ENCODE measurements around the gene ARHGAP29. TPM values are rescaled to one million over a fixed set of nuclear protein-coding genes. Genes with fewer than 3 reads are reported as not detected.
"Not testable (repeated sequence)": the region's sequence is repeated elsewhere in the genome, so short reads cannot be mapped to it uniquely, and the experiment has no call there.

The ARHGAP29 gene
- total RNA-seq, 1 donor from 2014 or later, result 1.5 TPM

GRCh38 chr1:94156096-94156625 is 81.2 kb downstream of the ARHGAP29 start:
- Mint-ChIP-seq H3K4me1 (no peaks in the 10 kb centered on the region), H3K4me3 (no peak overlapping the region), H3K36me3 (ENCODE audit: low read depth) (no peaks in the 10 kb centered on the region), H3K9me3 (no peaks in the 10 kb centered on the region), H3K27ac (ENCODE audit: unreplicated experiment) (no peak overlapping the region), H3K27me3 (ENCODE audit: low read depth) (no peaks in the 10 kb centered on the region)
- DNase-seq (ENCODE audit: low read depth, low spot score), result no peak
- TF ChIP-seq CTCF (conservative IDR thresholded peaks at IDR 0.05), result no peak

GRCh38 chr1:94154989-94155388 is 82.4 kb downstream of the ARHGAP29 start:
- Mint-ChIP-seq H3K4me1 (no peaks in the 10 kb centered on the region), H3K27ac (ENCODE audit: unreplicated experiment) (no peak overlapping the region), H3K36me3 (ENCODE audit: low read depth) (no peaks in the 10 kb centered on the region), H3K4me3 (no peak overlapping the region), H3K27me3 (ENCODE audit: low read depth) (no peaks in the 10 kb centered on the region), H3K9me3 (no peaks in the 10 kb centered on the region)
- no peak for DNase-seq (ENCODE audit: low read depth, low spot score)
- TF ChIP-seq CTCF (conservative IDR thresholded peaks at IDR 0.05), result no peak

- DNase-seq (ENCODE audit: low read depth, low spot score), result no peak
- H3K36me3 Mint-ChIP-seq (ENCODE audit: low read depth), result no peaks in the 10 kb centered on the region
- TF ChIP-seq CTCF (conservative IDR thresholded peaks at IDR 0.05), result no peak
- H3K4me1 Mint-ChIP-seq, result no peaks in the 10 kb centered on the region
- no peak overlapping the region for H3K27ac Mint-ChIP-seq (ENCODE audit: unreplicated experiment)
- H3K27me3 Mint-ChIP-seq (ENCODE audit: low read depth), result no peaks in the 10 kb centered on the region
- no peaks in the 10 kb centered on the region for H3K9me3 Mint-ChIP-seq
- H3K4me3 Mint-ChIP-seq, result no peak overlapping the region
Observed at GRCh38 chr1:94153133-94153532, 84.3 kb downstream of the ARHGAP29 start.

GRCh38 chr1:94149166-94149565 is 88.2 kb downstream of the ARHGAP29 start:
- not testable (repeated sequence) for H3K27me3 Mint-ChIP-seq (ENCODE audit: low read depth); H3K27ac Mint-ChIP-seq (ENCODE audit: unreplicated experiment); H3K36me3 Mint-ChIP-seq (ENCODE audit: low read depth); H3K4me3 Mint-ChIP-seq; H3K4me1 Mint-ChIP-seq; H3K9me3 Mint-ChIP-seq; DNase-seq (ENCODE audit: low read depth, low spot score)

GRCh38 chr1:94146273-94146672 is 91.1 kb downstream of the ARHGAP29 start:
- Mint-ChIP-seq H3K9me3 (no peaks in the 10 kb centered on the region), H3K4me3 (no peak overlapping the region), H3K27ac (ENCODE audit: unreplicated experiment) (no peak overlapping the region), H3K36me3 (ENCODE audit: low read depth) (no peaks in the 10 kb centered on the region), H3K4me1 (no peaks in the 10 kb centered on the region), H3K27me3 (ENCODE audit: low read depth) (no peaks in the 10 kb centered on the region)
- no peak for DNase-seq (ENCODE audit: low read depth, low spot score)
- TF ChIP-seq CTCF (conservative IDR thresholded peaks at IDR 0.05), result no peak

- Mint-ChIP-seq H3K4me3 (no peak overlapping the region), H3K9me3 (no peaks in the 10 kb centered on the region), H3K27ac (ENCODE audit: unreplicated experiment) (no peak overlapping the region), H3K36me3 (ENCODE audit: low read depth) (no peaks in the 10 kb centered on the region), H3K4me1 (no peaks in the 10 kb centered on the region), H3K27me3 (ENCODE audit: low read depth) (no peaks in the 10 kb centered on the region)
- TF ChIP-seq CTCF (conservative IDR thresholded peaks at IDR 0.05), result no peak
- DNase-seq (ENCODE audit: low read depth, low spot score), result no peak
Observed at GRCh38 chr1:94144836-94145235, 92.5 kb downstream of the ARHGAP29 start.

All from neural crest cell (in vitro differentiated cells).